Measurements from ENCODE around the gene ZFP3. TPM values are rescaled to one million over a fixed set of nuclear protein-coding genes. Genes with fewer than 3 reads are reported as not detected.

The ZFP3 gene
- total and polyA plus RNA-seq, 2 donors (not counting 1 experiment from before 2014, with no cell fraction given), result 2.6 to 3.1 TPM

- no peak for TF ChIP-seq EZH2 (IDR thresholded peaks at IDR 0.05; ENCODE audit: low read length, missing control alignments)
- no peak for TF ChIP-seq CTCF (conservative IDR thresholded peaks at IDR 0.05 in 1 of 2, IDR thresholded peaks at IDR 0.05 in 1 of 2; ENCODE audit: low read depth in 1 of 2, low read length in 2 of 2)
- Histone ChIP-seq H3K4me2 (ENCODE audit: extremely low read depth, insufficient read depth, low read length) (no peak overlapping the region), H3K9ac (ENCODE audit: insufficient read depth, low read length) (no peak overlapping the region), H3K36me3 (ENCODE audit: control insufficient read depth, insufficient read depth, low read length) (no peaks in the 10 kb centered on the region), H3K27ac (ENCODE audit: insufficient read depth, low read length) (no peak overlapping the region), H2AFZ (ENCODE audit: low read length) (no peak overlapping the region), H3K27me3 (ENCODE audit: control insufficient read depth, insufficient read depth, low read length) (no peaks in the 10 kb centered on the region), H4K20me1 (ENCODE audit: control insufficient read depth, extremely low read depth, insufficient read depth, low read length) (no peaks in the 10 kb centered on the region), H3K79me2 (ENCODE audit: control insufficient read depth, insufficient read depth, low read length) (no peaks in the 10 kb centered on the region), H3K4me1 (ENCODE audit: control insufficient read depth, extremely low read depth, insufficient read depth, low read length) (no peaks in the 10 kb centered on the region), H3K4me3 (replicated peaks in 1 of 4; ENCODE audit: control extremely low read depth in 1 of 4, insufficient read depth in 1 of 4, low read depth in 3 of 4, low read length in 4 of 4) (no peak overlapping the region), H3K9me3 (ENCODE audit: control insufficient read depth, insufficient read depth, low read depth, low read length) (no peaks in the 10 kb centered on the region)
- no peak for DNase-seq (ENCODE audit: low read depth in 2 of 2)
These were observed 2.3 kb downstream of the ZFP3 start for GRCh38 chr17:5080591-5080990.

- Histone ChIP-seq H3K27ac (ENCODE audit: insufficient read depth, low read length) (no peak overlapping the region), H3K79me2 (ENCODE audit: control insufficient read depth, insufficient read depth, low read length) (no peaks in the 10 kb centered on the region), H3K4me2 (ENCODE audit: extremely low read depth, insufficient read depth, low read length) (no peak overlapping the region), H3K9ac (ENCODE audit: insufficient read depth, low read length) (no peak overlapping the region), H2AFZ (ENCODE audit: low read length) (no peak overlapping the region), H3K9me3 (ENCODE audit: control insufficient read depth, insufficient read depth, low read depth, low read length) (peaks cover 4% of the 10 kb centered on the region), H3K4me1 (ENCODE audit: control insufficient read depth, extremely low read depth, insufficient read depth, low read length) (no peaks in the 10 kb centered on the region), H4K20me1 (ENCODE audit: control insufficient read depth, extremely low read depth, insufficient read depth, low read length) (no peaks in the 10 kb centered on the region), H3K4me3 (replicated peaks in 1 of 4; ENCODE audit: control extremely low read depth in 1 of 4, insufficient read depth in 1 of 4, low read depth in 3 of 4, low read length in 4 of 4) (no peak overlapping the region), H3K27me3 (ENCODE audit: control insufficient read depth, insufficient read depth, low read length) (no peaks in the 10 kb centered on the region), H3K36me3 (ENCODE audit: control insufficient read depth, insufficient read depth, low read length) (no peaks in the 10 kb centered on the region)
- TF ChIP-seq EZH2 (IDR thresholded peaks at IDR 0.05; ENCODE audit: low read length, missing control alignments) (no peak), CTCF (conservative IDR thresholded peaks at IDR 0.05 in 1 of 2, IDR thresholded peaks at IDR 0.05 in 1 of 2; ENCODE audit: low read depth in 1 of 2, low read length in 2 of 2) (no peak)
- peak in 1 of 2 donors; percentile 18 for DNase-seq (ENCODE audit: low read depth in 2 of 2)
These were observed 14.1 kb downstream of the ZFP3 start for GRCh38 chr17:5092218-5093010.

GRCh38 chr17:5096731-5097100, 18.4 kb downstream of the ZFP3 start:
- no peaks in the 10 kb centered on the region for H4K20me1 ChIP-seq (ENCODE audit: control insufficient read depth, extremely low read depth, insufficient read depth, low read length)
- TF ChIP-seq EZH2 (IDR thresholded peaks at IDR 0.05; ENCODE audit: low read length, missing control alignments) (no peak), CTCF (conservative IDR thresholded peaks at IDR 0.05 in 1 of 2, IDR thresholded peaks at IDR 0.05 in 1 of 2; ENCODE audit: low read depth in 1 of 2, low read length in 2 of 2) (no peak)
- H3K4me2 ChIP-seq (ENCODE audit: extremely low read depth, insufficient read depth, low read length), result no peak overlapping the region
- H2AFZ ChIP-seq (ENCODE audit: low read length), result no peak overlapping the region
- H3K27ac ChIP-seq (ENCODE audit: insufficient read depth, low read length), result no peak overlapping the region
- no peak overlapping the region for H3K9ac ChIP-seq (ENCODE audit: insufficient read depth, low read length)
- no peaks in the 10 kb centered on the region for H3K36me3 ChIP-seq (ENCODE audit: control insufficient read depth, insufficient read depth, low read length)
- no peaks in the 10 kb centered on the region for H3K27me3 ChIP-seq (ENCODE audit: control insufficient read depth, insufficient read depth, low read length)
- peaks cover 4% of the 10 kb centered on the region for H3K9me3 ChIP-seq (ENCODE audit: control insufficient read depth, insufficient read depth, low read depth, low read length)
- no peaks in the 10 kb centered on the region for H3K79me2 ChIP-seq (ENCODE audit: control insufficient read depth, insufficient read depth, low read length)
- no peak overlapping the region for H3K4me3 ChIP-seq (replicated peaks in 1 of 4; ENCODE audit: control extremely low read depth in 1 of 4, insufficient read depth in 1 of 4, low read depth in 3 of 4, low read length in 4 of 4)
- no peaks in the 10 kb centered on the region for H3K4me1 ChIP-seq (ENCODE audit: control insufficient read depth, extremely low read depth, insufficient read depth, low read length)
- no peak for DNase-seq (ENCODE audit: low read depth in 2 of 2)
